Loucy (cell line): Measurements from ENCODE around the gene PRKCE.

Experiments
- EZH2phosphoT487 ChIP-seq: fragments of 200-600 bp; IDR thresholded peaks from 2 replicates; pipeline ENCODE4 v1.6.1; 2018; ENCODE audit warnings: antibody characterized with exemption, mild to moderate bottlenecking, moderate library complexity, borderline replicate concordance
- TF ChIP-seq, protein P1 (sequence below): fragments of 200-600 bp; sonication (generic); conservative IDR thresholded peaks from 2 replicates; pipeline ENCODE4 v1.5.1; 2014; ENCODE audit warnings: mild to moderate bottlenecking, antibody characterized with exemption, low read length

DNA sequence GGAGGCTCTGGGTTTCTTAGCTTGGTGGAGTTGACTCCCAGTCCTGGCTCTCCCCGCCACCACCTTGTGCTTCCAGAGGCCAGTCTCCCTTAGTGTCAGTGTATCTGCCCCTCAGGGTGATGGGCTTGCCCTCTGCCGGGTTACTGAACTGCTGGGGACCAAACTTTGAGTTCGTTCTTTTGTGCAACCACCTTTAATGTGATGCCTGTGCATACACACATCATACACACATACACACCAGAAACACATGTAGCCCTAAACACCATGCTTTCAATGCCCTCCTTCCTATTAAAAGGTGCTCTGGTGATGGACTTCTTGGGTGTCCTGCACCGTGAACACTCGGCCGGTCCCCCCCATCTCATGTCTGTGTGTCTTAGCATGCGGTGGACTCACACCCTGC is 330.6 kb downstream of the PRKCE start:
- TF ChIP-seq, protein P1, sequence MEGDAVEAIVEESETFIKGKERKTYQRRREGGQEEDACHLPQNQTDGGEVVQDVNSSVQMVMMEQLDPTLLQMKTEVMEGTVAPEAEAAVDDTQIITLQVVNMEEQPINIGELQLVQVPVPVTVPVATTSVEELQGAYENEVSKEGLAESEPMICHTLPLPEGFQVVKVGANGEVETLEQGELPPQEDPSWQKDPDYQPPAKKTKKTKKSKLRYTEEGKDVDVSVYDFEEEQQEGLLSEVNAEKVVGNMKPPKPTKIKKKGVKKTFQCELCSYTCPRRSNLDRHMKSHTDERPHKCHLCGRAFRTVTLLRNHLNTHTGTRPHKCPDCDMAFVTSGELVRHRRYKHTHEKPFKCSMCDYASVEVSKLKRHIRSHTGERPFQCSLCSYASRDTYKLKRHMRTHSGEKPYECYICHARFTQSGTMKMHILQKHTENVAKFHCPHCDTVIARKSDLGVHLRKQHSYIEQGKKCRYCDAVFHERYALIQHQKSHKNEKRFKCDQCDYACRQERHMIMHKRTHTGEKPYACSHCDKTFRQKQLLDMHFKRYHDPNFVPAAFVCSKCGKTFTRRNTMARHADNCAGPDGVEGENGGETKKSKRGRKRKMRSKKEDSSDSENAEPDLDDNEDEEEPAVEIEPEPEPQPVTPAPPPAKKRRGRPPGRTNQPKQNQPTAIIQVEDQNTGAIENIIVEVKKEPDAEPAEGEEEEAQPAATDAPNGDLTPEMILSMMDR: no peak
- TF ChIP-seq EZH2phosphoT487: no peak
